ENCODE data around the gene POMGNT2. TPM values are rescaled to one million over a fixed set of nuclear protein-coding genes. Genes with fewer than 3 reads are reported as not detected.

The POMGNT2 gene
- total RNA-seq, 1 donor from 2014 or later: 14.5 TPM

DNA sequence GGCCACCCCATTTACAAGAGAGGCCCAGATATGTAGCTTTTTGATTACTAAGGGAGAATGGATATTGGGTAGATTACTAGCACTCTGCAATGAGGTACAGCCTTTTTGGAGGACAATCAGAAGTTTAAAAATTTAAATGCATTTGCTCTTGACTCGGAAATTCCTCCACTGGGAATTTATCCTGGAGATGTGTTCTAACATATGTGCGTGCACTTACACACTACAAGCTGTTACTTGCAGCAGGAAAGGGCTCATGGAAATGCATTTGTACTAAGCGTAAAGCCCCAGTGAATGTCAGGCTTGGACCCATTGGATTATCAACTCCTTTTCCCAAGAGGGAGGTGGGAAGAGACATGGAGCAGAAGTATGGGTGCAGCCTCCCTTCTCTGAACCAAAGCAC lies 7.8 kb upstream of the POMGNT2 start:
- no peak for DNase-seq (ENCODE audit: low spot score in 2 of 2)
- Histone ChIP-seq H3K36me3 (no peaks in the 10 kb centered on the region), H3K4me1 (no peaks in the 10 kb centered on the region), H3K27me3 (no peaks in the 10 kb centered on the region), H3K27ac (no peak overlapping the region), H3K4me3 (no peak overlapping the region), H3K9me3 (no peaks in the 10 kb centered on the region)
- TF ChIP-seq, protein P1, sequence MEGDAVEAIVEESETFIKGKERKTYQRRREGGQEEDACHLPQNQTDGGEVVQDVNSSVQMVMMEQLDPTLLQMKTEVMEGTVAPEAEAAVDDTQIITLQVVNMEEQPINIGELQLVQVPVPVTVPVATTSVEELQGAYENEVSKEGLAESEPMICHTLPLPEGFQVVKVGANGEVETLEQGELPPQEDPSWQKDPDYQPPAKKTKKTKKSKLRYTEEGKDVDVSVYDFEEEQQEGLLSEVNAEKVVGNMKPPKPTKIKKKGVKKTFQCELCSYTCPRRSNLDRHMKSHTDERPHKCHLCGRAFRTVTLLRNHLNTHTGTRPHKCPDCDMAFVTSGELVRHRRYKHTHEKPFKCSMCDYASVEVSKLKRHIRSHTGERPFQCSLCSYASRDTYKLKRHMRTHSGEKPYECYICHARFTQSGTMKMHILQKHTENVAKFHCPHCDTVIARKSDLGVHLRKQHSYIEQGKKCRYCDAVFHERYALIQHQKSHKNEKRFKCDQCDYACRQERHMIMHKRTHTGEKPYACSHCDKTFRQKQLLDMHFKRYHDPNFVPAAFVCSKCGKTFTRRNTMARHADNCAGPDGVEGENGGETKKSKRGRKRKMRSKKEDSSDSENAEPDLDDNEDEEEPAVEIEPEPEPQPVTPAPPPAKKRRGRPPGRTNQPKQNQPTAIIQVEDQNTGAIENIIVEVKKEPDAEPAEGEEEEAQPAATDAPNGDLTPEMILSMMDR (IDR thresholded peaks at IDR 0.05): no peak
- intact Hi-C loops (cut with DNase I): no loop called here

DNA sequence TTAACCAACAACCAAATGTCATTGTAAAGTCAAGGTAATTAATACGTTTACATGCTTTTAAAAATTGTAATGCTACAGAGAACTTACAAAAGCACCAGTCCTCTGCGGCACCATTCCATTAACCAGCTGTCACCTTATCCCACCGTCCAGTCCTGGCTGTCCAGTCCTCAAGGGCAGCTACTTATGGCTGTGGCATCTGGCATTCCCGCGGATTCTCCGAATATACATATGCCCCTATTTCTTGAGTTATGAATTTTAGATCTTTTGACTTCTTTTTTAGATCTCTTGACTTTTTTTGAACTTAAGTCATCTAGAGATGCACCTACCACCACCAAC lies 382 bp upstream of the POMGNT2 start:
- TF ChIP-seq, protein P1 (IDR thresholded peaks at IDR 0.05): no peak
- Histone ChIP-seq H3K4me1 (peaks cover 3 to 8% of the 10 kb centered on the region in 2 donors), H3K9me3 (no peaks in the 10 kb centered on the region), H3K36me3 (no peaks in the 10 kb centered on the region), H3K27me3 (no peaks in the 10 kb centered on the region), H3K4me3 (peak overlapping the region; percentile 76 to 98), H3K27ac (no peak overlapping the region)
- intact Hi-C loops (cut with DNase I): loop anchor here (2.0 to 5.0 kb wide), 4 partner anchors 104 to 181 kb away; partner anchors contain the start of genes GASK1A and SNRK
- no peak for DNase-seq (ENCODE audit: low spot score in 2 of 2)

DNA sequence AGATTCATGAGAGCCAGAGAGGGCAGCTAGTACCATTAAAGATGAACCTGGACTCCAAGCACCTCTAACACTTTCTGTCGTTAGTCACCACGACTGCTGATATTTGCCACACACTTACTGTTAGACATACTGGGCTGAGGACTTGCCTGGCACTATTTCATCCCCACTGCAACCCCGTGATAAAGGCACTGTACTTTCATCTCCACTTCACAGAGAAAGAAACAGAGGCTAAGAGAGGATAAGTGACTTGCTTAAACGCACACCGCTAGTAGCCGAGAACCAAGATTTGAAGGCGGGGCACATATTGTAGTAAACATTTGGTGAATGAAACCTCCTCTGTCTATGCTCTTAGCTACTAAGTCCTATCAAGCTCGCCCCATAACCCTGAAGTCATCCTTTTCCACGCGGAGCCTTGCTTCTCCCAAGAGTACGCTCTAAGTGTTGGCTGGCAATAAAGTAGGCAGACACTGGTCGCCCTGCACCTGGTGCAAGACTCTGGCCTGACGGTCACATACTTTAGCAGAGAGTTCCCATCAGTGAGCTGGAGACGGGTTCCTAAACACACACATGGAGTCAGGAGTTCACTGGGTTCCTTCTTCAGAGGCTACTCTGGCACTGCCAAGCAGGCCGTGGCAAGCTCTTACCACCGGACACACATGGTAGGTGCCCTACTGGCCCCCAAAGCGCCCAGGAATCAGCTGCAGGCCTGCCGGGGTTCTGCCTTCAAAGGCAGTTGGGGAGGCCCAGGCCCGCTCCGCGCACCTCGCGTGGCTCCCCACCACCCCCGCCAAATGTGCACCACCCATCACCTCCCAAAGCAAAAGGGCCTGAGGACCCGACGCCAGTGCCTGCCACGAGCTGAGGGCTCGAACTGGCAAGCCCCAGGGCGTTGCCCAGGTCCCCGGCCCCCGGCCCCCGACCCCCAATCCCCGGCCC lies 951 bp downstream of the POMGNT2 start:
- H3K27me3 ChIP-seq: no peaks in the 10 kb centered on the region
- DNase-seq (ENCODE audit: low spot score in 2 of 2): no peak
- H3K27ac ChIP-seq: no peak overlapping the region

DNA sequence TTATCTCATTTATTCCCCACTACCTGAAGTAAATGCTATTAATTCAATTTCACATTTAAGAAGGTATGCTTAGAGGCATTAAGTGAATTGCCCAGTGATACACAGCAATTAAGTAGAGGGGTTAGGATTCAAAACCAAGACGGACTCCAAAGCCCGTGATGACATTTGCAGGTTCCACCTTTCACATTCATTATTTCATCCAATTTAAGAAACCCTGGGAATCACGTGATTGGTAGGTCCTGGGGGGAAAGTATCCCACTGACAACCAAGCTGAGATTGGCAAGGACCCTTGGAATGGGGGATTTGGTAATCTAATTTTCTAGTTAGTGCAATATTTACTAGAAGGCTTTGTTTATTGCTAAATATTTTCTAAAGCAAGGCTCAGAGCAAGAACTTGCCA lies 1.8 kb downstream of the POMGNT2 start:
- Histone ChIP-seq H3K36me3 (no peaks in the 10 kb centered on the region), H3K9me3 (no peaks in the 10 kb centered on the region), H3K4me1 (peaks cover 3 to 8% of the 10 kb centered on the region in 2 donors), H3K4me3 (no peak overlapping the region), H3K27me3 (no peaks in the 10 kb centered on the region), H3K27ac (no peak overlapping the region)
- intact Hi-C loops (cut with DNase I): no loop called here
- no peak for DNase-seq (ENCODE audit: low spot score in 2 of 2)
- TF ChIP-seq, protein P1 (IDR thresholded peaks at IDR 0.05): no peak

More for the DNA sequence above, 951 bp downstream of the POMGNT2 start:
- H3K4me1 ChIP-seq: peaks cover 3 to 8% of the 10 kb centered on the region in 2 donors
- intact Hi-C loops (cut with DNase I): loop anchor here (5.0 kb wide), 3 partner anchors 103 to 143 kb away; partner anchors contain the start of gene GASK1A
- no peaks in the 10 kb centered on the region for H3K36me3 ChIP-seq
- TF ChIP-seq, protein P1 (IDR thresholded peaks at IDR 0.05): no peak
- peak overlapping the region; percentile 76 to 98 for H3K4me3 ChIP-seq
- H3K9me3 ChIP-seq: no peaks in the 10 kb centered on the region

DNA sequence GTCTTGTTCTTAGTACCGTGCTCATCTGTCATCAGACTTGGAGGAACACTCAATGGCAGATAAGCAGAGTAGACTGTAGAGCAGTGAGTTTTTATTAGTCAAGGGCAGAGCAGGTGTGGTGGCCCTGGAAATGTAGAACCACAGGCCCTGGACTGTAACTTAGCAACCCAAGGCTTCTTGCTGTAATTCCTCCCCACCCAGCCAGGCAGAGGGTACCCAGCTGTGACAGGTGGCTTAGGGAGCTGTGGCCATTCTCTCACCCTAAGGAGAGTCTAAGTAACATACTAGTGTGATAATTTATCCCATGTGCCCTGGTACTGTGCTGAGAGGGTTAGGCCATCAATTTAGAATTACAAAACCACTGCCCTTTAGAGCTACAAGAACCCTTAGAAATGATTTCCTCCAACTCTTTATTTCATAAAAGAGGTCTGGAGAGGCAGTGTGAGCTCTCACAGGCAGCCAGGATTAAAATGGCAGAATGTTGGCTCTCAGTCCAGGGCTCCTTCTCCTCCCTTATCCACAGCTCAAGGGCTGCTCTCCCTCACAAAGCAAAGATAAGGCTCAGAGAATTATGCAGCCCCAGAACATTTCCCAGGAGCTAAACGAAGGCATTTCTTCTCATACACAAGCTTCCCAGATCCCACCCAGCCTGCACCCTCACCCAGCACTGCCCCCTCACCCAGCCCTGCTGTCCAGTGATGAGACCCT lies 3.0 kb downstream of the POMGNT2 start:
- Histone ChIP-seq H3K4me1 (peaks cover 3 to 8% of the 10 kb centered on the region in 2 donors), H3K27ac (no peak overlapping the region), H3K36me3 (no peaks in the 10 kb centered on the region), H3K9me3 (no peaks in the 10 kb centered on the region), H3K27me3 (no peaks in the 10 kb centered on the region), H3K4me3 (no peak overlapping the region)
- TF ChIP-seq, protein P1 (IDR thresholded peaks at IDR 0.05): no peak
- intact Hi-C loops (cut with DNase I): no loop called here
- DNase-seq (ENCODE audit: low spot score in 2 of 2): no peak

All from ascending aorta (tissue), 2 donors.